ENCODE measurements around the gene ATAD3C. TPM values are rescaled to one million over a fixed set of nuclear protein-coding genes. Genes with fewer than 3 reads are reported as not detected.

Gene ATAD3C
- total RNA-seq, 2 donors from 2014 or later: 0.55 TPM

DNA sequence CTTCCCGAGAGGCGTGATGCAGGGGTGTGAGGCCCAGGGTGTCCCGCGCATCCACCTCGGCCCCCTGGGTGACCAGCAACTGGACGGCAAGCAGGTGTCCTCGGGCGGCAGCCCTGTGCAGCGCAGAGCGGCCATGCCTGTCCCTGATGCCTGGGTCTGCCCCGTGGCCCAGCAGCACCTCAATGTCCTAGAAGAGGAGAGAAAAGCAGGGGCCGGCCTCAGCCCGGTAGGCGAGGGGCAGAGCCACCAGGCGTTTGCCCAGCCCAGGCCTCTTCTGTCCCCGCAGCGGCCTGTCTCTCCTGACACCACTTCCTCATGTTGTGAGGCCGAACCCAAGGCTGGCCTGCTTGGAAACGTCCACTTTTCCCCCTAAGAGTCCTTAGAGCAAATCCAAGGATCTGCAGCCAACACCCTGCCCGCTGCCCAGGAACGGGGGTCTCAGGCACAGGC, 30.1 kb upstream of the ATAD3C start:
- 94 to 97% methylated on average over 16 to 21 of the region's 21 CpGs for WGBS, 2 experiments (ENCODE audit: insufficient coverage in 1 of 2, insufficient read length in 1 of 2)

GRCh38 chr1:1419813-1420653, 29.5 kb upstream of the ATAD3C start:
- Mint-ChIP-seq H3K36me3 (ENCODE audit: low read depth) (no peaks in the 10 kb centered on the region), H3K9me3 (no peaks in the 10 kb centered on the region), H3K4me1 (peaks cover 14% of the 10 kb centered on the region), H3K27ac (no peak overlapping the region), H3K27me3 (ENCODE audit: insufficient read depth) (peaks cover 7% of the 10 kb centered on the region), H3K4me3 (peak overlapping the region; percentile 18)
- H3K9ac ChIP-seq (ENCODE audit: extremely low read depth, low read length, poor library complexity, severe bottlenecking): no peak overlapping the region
- no peak overlapping the region for H3K4me3 ChIP-seq (ENCODE audit: low read length)
- TF ChIP-seq, protein P1, sequence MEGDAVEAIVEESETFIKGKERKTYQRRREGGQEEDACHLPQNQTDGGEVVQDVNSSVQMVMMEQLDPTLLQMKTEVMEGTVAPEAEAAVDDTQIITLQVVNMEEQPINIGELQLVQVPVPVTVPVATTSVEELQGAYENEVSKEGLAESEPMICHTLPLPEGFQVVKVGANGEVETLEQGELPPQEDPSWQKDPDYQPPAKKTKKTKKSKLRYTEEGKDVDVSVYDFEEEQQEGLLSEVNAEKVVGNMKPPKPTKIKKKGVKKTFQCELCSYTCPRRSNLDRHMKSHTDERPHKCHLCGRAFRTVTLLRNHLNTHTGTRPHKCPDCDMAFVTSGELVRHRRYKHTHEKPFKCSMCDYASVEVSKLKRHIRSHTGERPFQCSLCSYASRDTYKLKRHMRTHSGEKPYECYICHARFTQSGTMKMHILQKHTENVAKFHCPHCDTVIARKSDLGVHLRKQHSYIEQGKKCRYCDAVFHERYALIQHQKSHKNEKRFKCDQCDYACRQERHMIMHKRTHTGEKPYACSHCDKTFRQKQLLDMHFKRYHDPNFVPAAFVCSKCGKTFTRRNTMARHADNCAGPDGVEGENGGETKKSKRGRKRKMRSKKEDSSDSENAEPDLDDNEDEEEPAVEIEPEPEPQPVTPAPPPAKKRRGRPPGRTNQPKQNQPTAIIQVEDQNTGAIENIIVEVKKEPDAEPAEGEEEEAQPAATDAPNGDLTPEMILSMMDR (conservative IDR thresholded peaks at IDR 0.05): no peak
- peak; percentile 74 for DNase-seq
- no peaks in the 10 kb centered on the region for H3K27me3 ChIP-seq (ENCODE audit: control insufficient read depth, insufficient read depth, low read length, poor library complexity, severe bottlenecking)
- H3K4me1 ChIP-seq (ENCODE audit: control insufficient read depth, insufficient read depth, low read length): peaks cover 13% of the 10 kb centered on the region
- no peaks in the 10 kb centered on the region for H3K36me3 ChIP-seq (ENCODE audit: control insufficient read depth, insufficient read depth, low read length)
- H3K27ac ChIP-seq (ENCODE audit: low read depth, low read length): no peak overlapping the region
- WGBS, 2 experiments (ENCODE audit: insufficient coverage in 1 of 2, insufficient read length in 1 of 2): 82 to 94% methylated on average over 18 to 112 of the region's 112 CpGs
- H3K9me3 ChIP-seq (ENCODE audit: control insufficient read depth, low read length): no peaks in the 10 kb centered on the region

More for the DNA sequence above, 30.1 kb upstream of the ATAD3C start:
- H3K27me3 ChIP-seq (ENCODE audit: control insufficient read depth, insufficient read depth, low read length, poor library complexity, severe bottlenecking): no peaks in the 10 kb centered on the region
- H3K36me3 Mint-ChIP-seq (ENCODE audit: low read depth): no peaks in the 10 kb centered on the region
- no peak overlapping the region for H3K27ac Mint-ChIP-seq
- DNase-seq: no peak
- H3K9me3 Mint-ChIP-seq: no peaks in the 10 kb centered on the region
- no peaks in the 10 kb centered on the region for H3K36me3 ChIP-seq (ENCODE audit: control insufficient read depth, insufficient read depth, low read length)
- no peak overlapping the region for H3K4me3 ChIP-seq (ENCODE audit: low read length)
- TF ChIP-seq, protein P1 (conservative IDR thresholded peaks at IDR 0.05): no peak
- H3K4me1 Mint-ChIP-seq: peaks cover 15% of the 10 kb centered on the region
- H3K4me3 Mint-ChIP-seq: peak overlapping the region; percentile 18
- H3K27ac ChIP-seq (ENCODE audit: low read depth, low read length): no peak overlapping the region
- peaks cover 13% of the 10 kb centered on the region for H3K4me1 ChIP-seq (ENCODE audit: control insufficient read depth, insufficient read depth, low read length)
- no peak overlapping the region for H3K9ac ChIP-seq (ENCODE audit: extremely low read depth, low read length, poor library complexity, severe bottlenecking)
- peaks cover 7% of the 10 kb centered on the region for H3K27me3 Mint-ChIP-seq (ENCODE audit: insufficient read depth)
- no peaks in the 10 kb centered on the region for H3K9me3 ChIP-seq (ENCODE audit: control insufficient read depth, low read length)

GRCh38 chr1:1420654-1421141, 28.8 kb upstream of the ATAD3C start:
- Mint-ChIP-seq H3K36me3 (ENCODE audit: low read depth) (no peaks in the 10 kb centered on the region), H3K27ac (no peak overlapping the region), H3K9me3 (no peaks in the 10 kb centered on the region), H3K27me3 (ENCODE audit: insufficient read depth) (peaks cover 7% of the 10 kb centered on the region), H3K4me1 (peaks cover 13% of the 10 kb centered on the region), H3K4me3 (peak overlapping the region; percentile 23)
- Histone ChIP-seq H3K9ac (ENCODE audit: extremely low read depth, low read length, poor library complexity, severe bottlenecking) (no peak overlapping the region), H3K36me3 (ENCODE audit: control insufficient read depth, insufficient read depth, low read length) (no peaks in the 10 kb centered on the region), H3K9me3 (ENCODE audit: control insufficient read depth, low read length) (no peaks in the 10 kb centered on the region), H3K4me3 (ENCODE audit: low read length) (no peak overlapping the region), H3K4me1 (ENCODE audit: control insufficient read depth, insufficient read depth, low read length) (peaks cover 13% of the 10 kb centered on the region), H3K27me3 (ENCODE audit: control insufficient read depth, insufficient read depth, low read length, poor library complexity, severe bottlenecking) (no peaks in the 10 kb centered on the region), H3K27ac (ENCODE audit: low read depth, low read length) (no peak overlapping the region)
- TF ChIP-seq, protein P1 (conservative IDR thresholded peaks at IDR 0.05): no peak
- 93 to 100% methylated on average over 3 to 12 of the region's 12 CpGs for WGBS, 2 experiments (ENCODE audit: insufficient coverage in 1 of 2, insufficient read length in 1 of 2)
- DNase-seq: peak; percentile 57

Data from endodermal cell (in vitro differentiated cells).